Activated CD8-positive, alpha-beta T cell treated with anti-CD3 and anti-CD28 coated beads, Interleukin-2, amount 10 ng/mL, durations not matched to agents 7 days and 5 days (primary cell): ENCODE measurements around the gene USF2. TPM values are rescaled to one million over a fixed set of nuclear protein-coding genes. Genes with fewer than 3 reads are reported as not detected.

Experiments used
- ATAC-seq: fragments of 150-1000 bp; cut with Tn5 transposase; one replicate; pipeline ENCODE4 v1.10.0; 2021; ENCODE audit warnings: moderate library complexity
- CTCF ChIA-PET: fragments of 350-600 bp; sonication (Branson Sonifier 250); formaldehyde crosslinking; loops from one replicate; lab custom pipeline; 2021; ENCODE audit warnings: antibody characterized with exemption; lab: Charles Lee
- POLR2A ChIA-PET: fragments of 350-600 bp; sonication (Branson Sonifier 250); formaldehyde crosslinking; loops from one replicate; lab custom pipeline; 2021; ENCODE audit warnings: antibody characterized with exemption; lab: Charles Lee
- DNase-seq: peaks from one replicate; pipeline ENCODE4 v3.0.0-alpha.2; 2020
- H3K27ac Mint-ChIP-seq: one replicate; pipeline ENCODE4 v1.8.0; 2021; ENCODE audit warnings: mild to moderate bottlenecking, mixed read lengths
- H3K27me3 Mint-ChIP-seq: one replicate; pipeline ENCODE4 v1.8.0; 2021; ENCODE audit warnings: low read depth, mixed read lengths
- H3K36me3 Mint-ChIP-seq: one replicate; pipeline ENCODE4 v1.8.0; 2021; ENCODE audit warnings: low read depth, mixed read lengths
- H3K4me1 Mint-ChIP-seq: one replicate; pipeline ENCODE4 v1.8.0; 2021; ENCODE audit warnings: low read depth, mixed read lengths
- H3K4me3 Mint-ChIP-seq: one replicate; pipeline ENCODE4 v1.8.0; 2021; ENCODE audit warnings: mild to moderate bottlenecking, mixed read lengths
- H3K9me3 Mint-ChIP-seq: one replicate; pipeline ENCODE4 v1.8.0; 2022; ENCODE audit warnings: mixed read lengths; ENCODE audit not compliant: insufficient read depth
- total RNA-seq, 2 experiments: library from RNA; stranded (reverse); gene quantifications; one replicate each; pipeline ENCODE4 v1.2.3, GENCODE V29; 2021

USF2 gene
- total RNA-seq, 2 experiments from 2014 or later = 125 to 138 TPM

- ATAC-seq = no peak
- Mint-ChIP-seq H3K36me3 (no peaks in the 10 kb centered on the region), H3K27me3 (peaks cover 4% of the 10 kb centered on the region), H3K4me3 (no peak overlapping the region), H3K4me1 (no peaks in the 10 kb centered on the region), H3K9me3 (no peaks in the 10 kb centered on the region), H3K27ac (no peak overlapping the region)
- ChIA-PET CTCF (no interaction called here), POLR2A (no interaction called here)
- DNase-seq = no peak
Observed at GRCh38 chr19:35291259-35291658, 22.5 kb downstream of the USF2 start.

- H3K27ac Mint-ChIP-seq = no peak within 1 kb of the TSS
- DNase-seq (no peak), ATAC-seq (no peak)
- peaks cover 4% of the 10 kb centered on the region for H3K27me3 Mint-ChIP-seq
- H3K9me3 Mint-ChIP-seq = no peaks in the 10 kb centered on the region
- no peaks in the 10 kb centered on the region for H3K36me3 Mint-ChIP-seq
- H3K4me1 Mint-ChIP-seq = no peaks in the 10 kb centered on the region
- ChIA-PET CTCF (no interaction called here), POLR2A (no interaction called here)
- no peak within 1 kb of the TSS for H3K4me3 Mint-ChIP-seq
Observed at GRCh38 chr19:35291916-35292315, 23.2 kb downstream of the USF2 start, which contains the start of gene MAG. MAG (plus strand) TSS chr19:35292161; CDS start chr19:35295409, 3,248 bp downstream.

GRCh38 chr19:35292421-35293362, 23.9 kb downstream of the USF2 start:
- ChIA-PET POLR2A (no interaction called here), CTCF (no interaction called here)
- ATAC-seq (no peak), DNase-seq (no peak)
- no peak overlapping the region for H3K27ac Mint-ChIP-seq
- H3K4me1 Mint-ChIP-seq = no peaks in the 10 kb centered on the region
- H3K9me3 Mint-ChIP-seq = no peaks in the 10 kb centered on the region
- H3K4me3 Mint-ChIP-seq = no peak overlapping the region
- H3K36me3 Mint-ChIP-seq = no peaks in the 10 kb centered on the region
- H3K27me3 Mint-ChIP-seq = peaks cover 4% of the 10 kb centered on the region

GRCh38 chr19:35293363-35293739, 24.6 kb downstream of the USF2 start:
- ChIA-PET POLR2A (no interaction called here), CTCF (no interaction called here)
- Mint-ChIP-seq H3K4me3 (no peak overlapping the region), H3K36me3 (no peaks in the 10 kb centered on the region), H3K9me3 (no peaks in the 10 kb centered on the region), H3K27me3 (peaks cover 3% of the 10 kb centered on the region), H3K4me1 (no peaks in the 10 kb centered on the region), H3K27ac (no peak overlapping the region)
- ATAC-seq (no peak), DNase-seq (no peak)

- H3K36me3 Mint-ChIP-seq = no peaks in the 10 kb centered on the region
- ChIA-PET CTCF (no interaction called here), POLR2A (no interaction called here)
- H3K4me3 Mint-ChIP-seq = no peak overlapping the region
- peaks cover 2% of the 10 kb centered on the region for H3K27me3 Mint-ChIP-seq
- no peaks in the 10 kb centered on the region for H3K9me3 Mint-ChIP-seq
- H3K27ac Mint-ChIP-seq = no peak overlapping the region
- no peaks in the 10 kb centered on the region for H3K4me1 Mint-ChIP-seq
- no peak for ATAC-seq
- DNase-seq = no peak
Observed at GRCh38 chr19:35293808-35294207, 25.0 kb downstream of the USF2 start.

- ATAC-seq (no peak), DNase-seq (no peak)
- ChIA-PET POLR2A (no interaction called here), CTCF (interaction anchor here (0.7 kb wide), 1 partner anchor 201 kb away, joined by 4 read pairs; no protein-coding TSS in a partner anchor)
- peaks cover 2% of the 10 kb centered on the region for H3K27me3 Mint-ChIP-seq
- H3K4me1 Mint-ChIP-seq = no peaks in the 10 kb centered on the region
- H3K27ac Mint-ChIP-seq = no peak overlapping the region
- no peaks in the 10 kb centered on the region for H3K9me3 Mint-ChIP-seq
- no peak overlapping the region for H3K4me3 Mint-ChIP-seq
- H3K36me3 Mint-ChIP-seq = no peaks in the 10 kb centered on the region
Observed at GRCh38 chr19:35294328-35294727, 25.6 kb downstream of the USF2 start.

GRCh38 chr19:35294859-35295791, 26.4 kb downstream of the USF2 start:
- Mint-ChIP-seq H3K27ac (peak overlapping the region; percentile 55), H3K4me1 (no peaks in the 10 kb centered on the region), H3K9me3 (no peaks in the 10 kb centered on the region), H3K36me3 (no peaks in the 10 kb centered on the region), H3K27me3 (peaks cover 2% of the 10 kb centered on the region), H3K4me3 (no peak overlapping the region)
- DNase-seq (no peak), ATAC-seq (no peak)
- ChIA-PET CTCF (interaction anchor here (0.7 kb wide), 1 partner anchor 200 kb away, joined by 4 read pairs; no protein-coding TSS in a partner anchor), POLR2A (interaction anchor here (1.2 kb wide), 1 partner anchor 25 kb away, joined by 3 read pairs; no protein-coding TSS in a partner anchor)

GRCh38 chr19:35295792-35296462, 27.2 kb downstream of the USF2 start:
- H3K36me3 Mint-ChIP-seq = no peaks in the 10 kb centered on the region
- peak; percentile 79 for ATAC-seq
- peak overlapping the region; percentile 55 for H3K27ac Mint-ChIP-seq
- H3K4me3 Mint-ChIP-seq = no peak overlapping the region
- peak; percentile 74 for DNase-seq
- no peaks in the 10 kb centered on the region for H3K9me3 Mint-ChIP-seq
- no peaks in the 10 kb centered on the region for H3K4me1 Mint-ChIP-seq
- ChIA-PET POLR2A (interaction anchor here (1.2 kb wide), 1 partner anchor 26 kb away, joined by 3 read pairs; no protein-coding TSS in a partner anchor), CTCF (no interaction called here)
- H3K27me3 Mint-ChIP-seq = peaks cover 2% of the 10 kb centered on the region

GRCh38 chr19:35296644-35297514, 28.1 kb downstream of the USF2 start:
- Mint-ChIP-seq H3K27me3 (peaks cover 2% of the 10 kb centered on the region), H3K9me3 (no peaks in the 10 kb centered on the region), H3K4me3 (no peak overlapping the region), H3K4me1 (no peaks in the 10 kb centered on the region), H3K36me3 (no peaks in the 10 kb centered on the region), H3K27ac (no peak overlapping the region)
- CTCF ChIA-PET = no interaction called here
- ATAC-seq = peak; percentile 17
- no peak for DNase-seq
- POLR2A ChIA-PET = no interaction called here

- Mint-ChIP-seq H3K4me3 (no peak overlapping the region), H3K27ac (no peak overlapping the region), H3K27me3 (peaks cover 2% of the 10 kb centered on the region), H3K36me3 (no peaks in the 10 kb centered on the region), H3K9me3 (no peaks in the 10 kb centered on the region), H3K4me1 (no peaks in the 10 kb centered on the region)
- CTCF ChIA-PET = no interaction called here
- POLR2A ChIA-PET = no interaction called here
- no peak for ATAC-seq
- no peak for DNase-seq
Observed at GRCh38 chr19:35297515-35297848, 28.7 kb downstream of the USF2 start.

- ATAC-seq = no peak
- no peak for DNase-seq
- ChIA-PET CTCF (no interaction called here), POLR2A (no interaction called here)
- H3K27me3 Mint-ChIP-seq = peaks cover 2% of the 10 kb centered on the region
- H3K36me3 Mint-ChIP-seq = no peaks in the 10 kb centered on the region
- no peak overlapping the region for H3K4me3 Mint-ChIP-seq
- no peaks in the 10 kb centered on the region for H3K4me1 Mint-ChIP-seq
- no peaks in the 10 kb centered on the region for H3K9me3 Mint-ChIP-seq
- H3K27ac Mint-ChIP-seq = no peak overlapping the region
Observed at GRCh38 chr19:35297922-35298321, 29.2 kb downstream of the USF2 start.
